HG02973 (cell line): Measurements from ENCODE around the gene GLI3.

ENCODE experiments used
- ATAC-seq: cut with Tn5 transposase; IDR thresholded peaks from one replicate; pipeline ENCODE4 v1.9.1; 2021; ENCODE audit warnings: moderate library complexity; ENCODE audit not compliant: unreplicated experiment

Gene GLI3

DNA sequence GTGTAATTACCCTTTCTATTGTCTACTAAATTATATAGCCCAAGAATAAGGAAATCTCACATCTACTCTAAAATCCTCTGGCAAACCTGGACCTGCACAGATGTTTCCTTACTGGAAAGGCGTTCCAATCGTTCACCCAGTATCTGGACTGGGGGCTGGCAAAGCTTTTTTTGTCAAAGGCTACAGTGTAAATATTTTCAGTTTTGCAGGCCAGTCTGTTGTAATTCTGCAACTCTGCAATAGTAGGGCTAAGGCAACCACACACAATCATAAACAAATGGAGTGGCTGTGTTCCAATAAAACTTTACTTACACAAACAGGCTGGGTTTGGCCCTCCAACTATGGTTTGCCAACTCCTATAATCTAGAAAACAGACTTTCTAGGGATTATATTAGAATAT, 56.2 kb downstream of the GLI3 start:
- ATAC-seq = no peak

DNA sequence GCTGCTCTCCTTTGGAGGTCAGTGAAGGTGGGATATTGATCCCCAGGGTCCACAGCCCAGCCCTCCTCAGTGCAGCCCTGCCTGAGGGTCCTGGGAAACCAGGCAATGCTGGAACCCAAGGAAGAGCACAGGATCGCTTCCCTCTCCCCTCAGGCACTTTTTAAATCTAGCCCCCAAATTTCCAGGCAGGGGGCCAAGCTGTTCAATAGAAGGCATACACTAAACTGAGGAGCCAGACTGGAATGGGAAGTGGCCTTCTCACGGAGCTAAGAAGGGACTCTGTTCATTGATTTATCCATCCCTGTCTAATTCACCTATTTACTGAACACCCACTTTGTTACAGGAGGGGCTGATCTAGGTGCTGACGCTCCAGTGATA, 60.3 kb downstream of the GLI3 start:
- ATAC-seq = no peak

DNA sequence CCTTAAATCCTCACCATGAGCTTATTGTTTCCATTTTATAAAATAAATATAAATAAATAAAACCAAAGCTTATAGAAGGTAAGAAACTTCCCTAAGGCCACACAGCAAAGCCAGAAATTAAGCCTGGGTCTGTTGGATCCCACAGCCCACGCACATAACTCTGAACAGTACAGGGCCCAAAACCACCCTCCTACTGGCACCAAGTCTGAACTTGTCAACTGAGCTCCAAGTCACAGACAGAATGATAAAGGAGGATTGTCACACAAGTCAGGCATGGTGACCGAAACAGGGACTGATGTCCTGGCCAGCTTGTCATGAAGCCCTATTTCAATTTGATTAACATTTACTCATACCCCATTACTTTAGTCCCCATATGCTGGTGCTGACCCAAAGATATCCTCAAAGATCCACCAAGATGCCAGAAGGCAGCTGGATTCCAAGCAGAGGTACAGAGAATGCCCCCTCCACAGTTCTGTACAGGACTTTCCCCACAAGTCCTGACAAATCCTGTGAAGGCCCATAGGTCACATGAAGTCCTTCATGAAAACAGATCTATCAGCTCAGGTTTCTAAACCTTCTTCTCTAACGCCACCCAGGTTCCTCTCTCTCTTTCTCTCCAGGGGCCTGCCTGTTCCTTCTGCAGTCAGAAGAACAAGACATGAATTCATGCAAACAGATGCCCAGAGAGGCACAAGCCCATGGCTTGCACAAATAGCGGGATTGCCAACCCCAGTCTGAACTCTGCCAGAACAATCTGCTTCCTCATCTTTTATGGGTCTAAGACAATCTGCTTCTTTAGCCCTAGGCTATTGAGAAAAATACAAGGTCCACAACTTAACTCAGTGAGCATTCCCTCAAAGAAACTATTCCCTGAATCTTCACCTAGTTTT, 60.9 kb downstream of the GLI3 start:
- no peak for ATAC-seq

DNA sequence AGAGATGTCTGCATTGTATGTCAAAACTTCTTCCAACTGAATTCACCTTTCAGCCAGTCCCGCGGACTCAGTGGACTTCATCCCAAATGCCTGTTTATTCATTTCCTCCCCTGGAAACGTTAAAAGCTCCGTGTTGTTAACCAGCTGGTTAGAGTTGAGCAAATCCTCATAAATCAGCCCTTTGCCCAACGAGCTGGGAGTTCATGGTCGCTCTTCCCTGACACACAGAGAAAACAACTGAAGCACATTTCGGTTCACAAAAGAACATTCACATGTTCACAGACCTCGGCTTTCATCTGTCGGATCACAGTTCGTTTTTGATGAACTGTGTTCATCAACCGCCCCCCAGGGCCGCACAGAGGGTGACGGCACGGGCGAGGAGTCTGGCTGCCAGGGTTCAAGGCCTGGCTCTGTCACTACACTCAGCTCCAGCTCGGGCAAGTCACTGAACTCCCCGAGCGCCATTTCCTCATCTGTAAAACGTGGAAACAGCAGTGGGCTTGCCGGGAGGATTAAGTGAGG, 62.6 kb downstream of the GLI3 start:
- no peak for ATAC-seq

DNA sequence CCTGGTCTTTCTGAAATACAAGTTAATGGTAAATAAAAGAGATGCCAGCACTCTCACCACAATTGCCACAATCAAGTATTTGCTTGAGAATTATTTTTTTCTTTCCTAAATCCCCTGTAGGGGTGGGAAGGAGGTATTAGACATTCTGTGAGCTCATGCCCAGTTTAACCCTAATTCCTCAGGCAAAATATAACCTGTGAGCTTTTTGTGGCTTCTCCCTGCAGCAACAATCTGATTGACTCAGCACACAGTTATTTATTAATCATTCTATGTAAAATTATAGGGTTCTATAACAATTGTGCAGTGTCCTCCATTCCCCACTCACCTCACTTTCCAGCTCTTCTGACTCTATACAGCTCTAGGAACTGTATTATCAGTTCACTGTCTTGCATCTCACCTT, 66.3 kb downstream of the GLI3 start:
- no peak for ATAC-seq

GRCh38 chr7:42168512-42168911, 68.5 kb downstream of the GLI3 start:
- ATAC-seq = no peak

GRCh38 chr7:42167631-42168236, 69.3 kb downstream of the GLI3 start:
- ATAC-seq = no peak

DNA sequence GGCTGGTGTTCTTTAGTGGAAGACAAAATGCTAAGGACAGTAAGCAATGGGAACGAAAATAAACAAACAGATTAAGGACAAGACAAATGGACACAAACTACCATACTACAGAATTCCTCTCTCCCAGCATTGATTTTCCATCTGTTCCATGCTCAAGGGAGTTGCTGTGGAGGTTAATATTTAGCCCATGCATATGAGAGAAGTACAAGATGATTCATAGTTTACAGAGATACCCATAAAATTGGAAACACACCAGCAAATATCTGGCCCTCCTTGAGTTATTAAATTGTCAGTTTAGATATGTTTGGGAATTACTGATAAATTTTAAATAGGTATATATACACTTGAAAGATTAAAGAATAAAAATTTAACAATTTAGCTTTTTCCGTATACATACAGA, 69.8 kb downstream of the GLI3 start:
- no peak for ATAC-seq

- ATAC-seq = no peak
Observed at GRCh38 chr7:42164881-42165428, 72.1 kb downstream of the GLI3 start.

GRCh38 chr7:42162560-42163325, 74.3 kb downstream of the GLI3 start:
- ATAC-seq = no peak

DNA sequence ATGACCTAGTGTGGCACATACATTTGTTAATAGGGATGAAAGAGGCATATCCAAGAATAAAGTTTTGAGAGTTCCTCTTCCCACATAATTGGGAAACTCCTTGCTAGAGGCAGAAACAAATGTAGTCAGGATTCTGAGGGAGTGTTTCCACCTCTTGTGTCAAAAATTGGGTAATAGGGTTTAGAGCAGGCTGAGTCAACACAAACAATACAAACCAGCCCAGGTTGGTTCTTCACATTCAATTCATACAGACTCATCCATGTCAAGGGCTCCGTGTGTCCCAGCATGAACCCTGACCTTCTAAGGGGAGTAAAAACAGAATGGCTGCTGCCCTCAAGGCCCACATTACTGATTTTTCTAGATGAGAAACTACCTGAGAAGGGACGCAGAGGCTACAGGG, 75.3 kb downstream of the GLI3 start:
- no peak for ATAC-seq

- no peak for ATAC-seq
Observed at GRCh38 chr7:42161110-42161509, 75.9 kb downstream of the GLI3 start.

DNA sequence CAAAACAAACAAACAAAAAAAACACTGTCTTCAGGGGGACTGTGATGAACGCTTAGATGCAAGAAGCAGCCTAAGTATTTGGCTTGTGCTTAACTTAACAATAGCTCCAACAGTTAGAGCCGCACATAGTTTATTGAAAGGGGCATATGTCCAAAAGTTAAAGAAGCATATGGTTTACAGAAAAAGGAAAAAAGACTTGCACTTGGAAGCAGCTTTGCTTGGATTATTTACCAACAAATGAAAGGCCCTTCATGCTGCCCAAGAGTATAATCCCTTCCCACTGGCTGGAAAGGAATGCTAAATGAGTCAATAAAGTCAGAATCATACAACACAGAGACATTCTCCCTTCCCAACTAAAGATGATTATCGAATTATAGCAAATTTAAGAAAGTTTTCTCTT, 77.9 kb downstream of the GLI3 start:
- ATAC-seq = no peak

DNA sequence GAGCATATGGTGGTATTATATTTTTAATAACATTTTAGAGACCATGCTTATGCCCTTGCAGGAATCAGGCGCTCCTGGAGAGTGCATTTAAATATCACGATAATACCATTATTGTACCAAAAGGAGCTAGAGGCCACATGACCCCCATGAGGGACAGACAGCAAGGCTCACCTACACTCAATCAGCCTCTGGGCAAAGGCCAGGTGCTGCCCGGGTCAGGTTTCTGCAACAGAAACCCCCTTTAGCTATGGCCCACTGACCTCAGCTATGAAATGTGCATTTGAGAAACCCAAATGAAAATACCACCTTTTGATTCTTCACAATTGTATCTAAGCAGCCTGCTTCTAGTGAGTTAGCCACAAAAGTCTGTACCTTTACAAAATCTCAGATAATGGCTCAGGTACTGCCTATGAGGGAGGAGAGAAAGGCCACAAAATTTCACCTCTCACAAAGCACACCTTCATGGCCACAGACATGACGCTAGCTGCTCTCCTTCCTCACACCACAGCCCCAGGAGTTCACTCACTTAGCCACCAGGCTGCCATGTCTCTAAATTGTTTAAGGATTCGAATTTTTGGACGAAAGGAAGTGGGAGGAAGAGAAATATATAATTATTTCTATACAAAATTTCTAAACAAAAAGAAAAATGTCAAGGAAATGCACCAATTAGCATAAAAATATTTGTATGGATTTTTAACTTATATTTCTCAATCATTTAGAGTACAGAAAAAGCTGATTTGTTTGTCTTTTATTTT, 79.9 kb downstream of the GLI3 start:
- no peak for ATAC-seq

- ATAC-seq = no peak
Observed at GRCh38 chr7:42156291-42156865, 80.6 kb downstream of the GLI3 start.

DNA sequence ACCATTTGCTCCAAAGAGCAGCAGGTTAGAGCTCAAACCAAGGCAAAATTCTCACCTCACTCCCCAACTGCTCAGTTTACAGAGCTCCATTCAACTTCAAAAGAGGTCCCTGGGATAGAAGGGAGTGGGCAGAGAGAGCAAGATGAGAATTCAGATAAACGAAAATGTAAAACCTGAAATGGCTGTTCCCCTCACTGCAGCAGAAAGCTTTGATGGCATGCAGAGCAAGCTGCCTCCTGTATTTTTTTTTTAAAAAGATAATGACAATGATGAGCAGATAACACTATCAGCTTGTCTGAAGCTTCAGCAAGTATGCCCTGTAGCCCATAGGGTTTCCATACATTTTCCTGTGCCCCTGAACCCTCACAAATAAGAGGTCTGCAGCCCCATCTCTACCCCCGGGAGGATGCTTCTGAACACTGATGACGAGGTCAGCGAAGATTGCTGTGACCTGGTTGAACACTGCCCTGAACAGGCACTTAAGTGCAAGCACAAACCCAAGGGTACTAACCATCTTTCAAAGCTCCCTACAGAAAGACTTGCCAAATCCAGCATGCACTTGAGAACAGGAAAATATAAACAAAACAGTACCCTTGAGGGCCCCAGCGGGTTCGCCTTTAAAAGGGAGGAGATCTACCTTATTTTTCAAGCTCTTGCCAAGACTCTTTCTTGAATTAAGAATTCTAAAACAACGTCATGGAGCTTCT, 81.3 kb downstream of the GLI3 start:
- ATAC-seq = no peak

DNA sequence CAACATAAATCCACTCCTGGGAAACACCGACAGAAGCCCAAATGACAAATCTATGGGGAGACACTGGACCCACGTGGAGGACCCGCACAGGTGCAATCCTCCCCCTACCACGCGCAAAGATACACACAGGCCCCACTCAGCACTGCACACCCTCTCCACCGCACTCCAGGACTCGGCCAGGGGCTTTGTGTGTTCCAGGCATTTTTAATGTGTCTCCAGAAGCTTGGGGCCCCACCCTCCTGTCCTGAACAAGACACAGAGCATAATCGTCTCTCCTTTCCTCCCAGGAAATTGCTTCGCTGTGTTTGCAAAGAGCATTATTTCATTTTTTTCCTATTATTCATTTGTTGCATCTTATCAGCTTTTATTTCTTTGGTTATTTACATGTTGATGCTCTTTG, 82.8 kb downstream of the GLI3 start:
- no peak for ATAC-seq

- no peak for ATAC-seq
Observed at GRCh38 chr7:42152329-42153205, 84.4 kb downstream of the GLI3 start.

GRCh38 chr7:42151309-42151708, 85.7 kb downstream of the GLI3 start:
- no peak for ATAC-seq
